Neuronal stem cell (in vitro differentiated cells): ENCODE data around the gene ZNF823.

Experiments used
- DNase-seq: peaks from one replicate; pipeline ENCODE4 v3.0.0-alpha.2; 2013; ENCODE audit warnings: low spot score
- H2AFZ ChIP-seq: one replicate; pipeline ENCODE4 v1.6.1; 2013; ENCODE audit warnings: mild to moderate bottlenecking, low read length, inconsistent platforms
- H2AK5ac ChIP-seq: 2 replicates; pipeline ENCODE4 v1.6.1; 2013; ENCODE audit warnings: low read depth, mild to moderate bottlenecking, inconsistent platforms, low read length, moderate library complexity, mixed read lengths
- H2BK120ac ChIP-seq: 2 replicates; pipeline ENCODE4 v1.6.1; 2013; ENCODE audit warnings: low read depth, mild to moderate bottlenecking, inconsistent platforms, low read length, moderate library complexity, mixed read lengths
- H2BK12ac ChIP-seq: one replicate; pipeline ENCODE4 v1.6.1; 2013; ENCODE audit warnings: low read length, inconsistent platforms
- H2BK15ac ChIP-seq: 2 replicates; pipeline ENCODE4 v1.6.1; 2013; ENCODE audit warnings: mild to moderate bottlenecking, low read length, inconsistent platforms, mixed read lengths
- H2BK5ac ChIP-seq: one replicate; pipeline ENCODE4 v1.6.1; 2013; ENCODE audit warnings: inconsistent platforms, mild to moderate bottlenecking, low read length, moderate library complexity
- H3K14ac ChIP-seq: one replicate; pipeline ENCODE4 v1.6.1; 2013; ENCODE audit warnings: low read length, inconsistent platforms
- H3K18ac ChIP-seq: 2 replicates; pipeline ENCODE4 v1.6.1; 2013; ENCODE audit warnings: low read length, inconsistent platforms
- H3K23ac ChIP-seq: 2 replicates; pipeline ENCODE4 v1.6.1; 2013; ENCODE audit warnings: low read depth, mild to moderate bottlenecking, mixed read lengths, low read length, inconsistent platforms; ENCODE audit not compliant: poor library complexity
- H3K27ac ChIP-seq: replicated peaks from 3 replicates; pipeline ENCODE4 v1.5.1; 2013; ENCODE audit warnings: low read length, inconsistent platforms
- H3K27me3 ChIP-seq, 3 experiments: 2 replicates each; pipeline ENCODE4 v1.6.1; 2013; ENCODE audit warnings: low read length in 3 of 3, mild to moderate bottlenecking in 2 of 3, inconsistent platforms in 1 of 3, low read depth in 1 of 3, mixed read lengths in 1 of 3, moderate library complexity in 1 of 3; ENCODE audit not compliant: control insufficient read depth in 3 of 3, insufficient read depth in 3 of 3
- H3K36me3 ChIP-seq, 2 donors: replicated peaks in 1 of 2; 2 replicates each; pipeline ENCODE4 v1.6.1; 2013; ENCODE audit warnings: low read length in 2 of 2; ENCODE audit not compliant: control insufficient read depth in 2 of 2, insufficient read depth in 2 of 2
- H3K4ac ChIP-seq: 2 replicates; pipeline ENCODE4 v1.6.1; 2013; ENCODE audit warnings: inconsistent platforms, mild to moderate bottlenecking, low read length, moderate library complexity
- H3K4me1 ChIP-seq, 2 donors: 1 replicate in 1 of 2; 2 replicates in 1 of 2; pipeline ENCODE4 v1.6.1; 2013; ENCODE audit warnings: low read length in 2 of 2, low read depth in 1 of 2; ENCODE audit not compliant: control insufficient read depth in 2 of 2, insufficient read depth in 1 of 2
- H3K4me2 ChIP-seq: one replicate; pipeline ENCODE4 v1.6.1; 2013; ENCODE audit warnings: mild to moderate bottlenecking, low read length, inconsistent platforms; ENCODE audit not compliant: insufficient read depth, poor library complexity, severe bottlenecking
- H3K4me3 ChIP-seq, 2 donors: 2 replicates each; pipeline ENCODE4 v1.5.1; 2013; ENCODE audit warnings: low read length in 2 of 2, mild to moderate bottlenecking in 2 of 2, inconsistent platforms in 1 of 2, moderate library complexity in 1 of 2
- H3K79me1 ChIP-seq: one replicate; pipeline ENCODE4 v1.6.1; 2013; ENCODE audit warnings: low read depth, mild to moderate bottlenecking, inconsistent platforms, low read length, moderate library complexity
- H3K9ac ChIP-seq: one replicate; pipeline ENCODE4 v1.6.1; 2013; ENCODE audit warnings: mild to moderate bottlenecking, low read depth, low read length, inconsistent platforms; ENCODE audit not compliant: poor library complexity
- H3K9me3 ChIP-seq, 2 donors: replicated peaks in 1 of 2; 2 replicates each; pipeline versions ENCODE3 to v1.6.1; 2013; ENCODE audit warnings: low read length in 2 of 2, mild to moderate bottlenecking in 2 of 2, inconsistent platforms in 1 of 2, low read depth in 1 of 2, mixed read lengths in 1 of 2, moderate library complexity in 1 of 2; ENCODE audit not compliant: control insufficient read depth in 2 of 2, insufficient read depth in 1 of 2
- H4K8ac ChIP-seq: one replicate; pipeline ENCODE4 v1.6.1; 2013; ENCODE audit warnings: low read depth, mild to moderate bottlenecking, inconsistent platforms, low read length, moderate library complexity
- H4K91ac ChIP-seq: one replicate; pipeline ENCODE4 v1.6.1; 2013; ENCODE audit warnings: low read length, low read depth, mild to moderate bottlenecking, inconsistent platforms; ENCODE audit not compliant: poor library complexity
- WGBS, 2 donors: extraction: QIAGEN DNeasy Blood & Tissue Kit; methylation state at CpG; one replicate each; pipeline ENCODE4 v1.1.7; 2013; ENCODE audit warnings: missing lambda C conversion rate in 2 of 2, mixed read lengths in 1 of 2; ENCODE audit not compliant: insufficient read length in 2 of 2, insufficient replicate concordance in 1 of 2; ENCODE audit errors: extremely low coverage in 2 of 2; 5-methylcytosine and 5-hydroxymethylcytosine counted together

The ZNF823 gene

DNA sequence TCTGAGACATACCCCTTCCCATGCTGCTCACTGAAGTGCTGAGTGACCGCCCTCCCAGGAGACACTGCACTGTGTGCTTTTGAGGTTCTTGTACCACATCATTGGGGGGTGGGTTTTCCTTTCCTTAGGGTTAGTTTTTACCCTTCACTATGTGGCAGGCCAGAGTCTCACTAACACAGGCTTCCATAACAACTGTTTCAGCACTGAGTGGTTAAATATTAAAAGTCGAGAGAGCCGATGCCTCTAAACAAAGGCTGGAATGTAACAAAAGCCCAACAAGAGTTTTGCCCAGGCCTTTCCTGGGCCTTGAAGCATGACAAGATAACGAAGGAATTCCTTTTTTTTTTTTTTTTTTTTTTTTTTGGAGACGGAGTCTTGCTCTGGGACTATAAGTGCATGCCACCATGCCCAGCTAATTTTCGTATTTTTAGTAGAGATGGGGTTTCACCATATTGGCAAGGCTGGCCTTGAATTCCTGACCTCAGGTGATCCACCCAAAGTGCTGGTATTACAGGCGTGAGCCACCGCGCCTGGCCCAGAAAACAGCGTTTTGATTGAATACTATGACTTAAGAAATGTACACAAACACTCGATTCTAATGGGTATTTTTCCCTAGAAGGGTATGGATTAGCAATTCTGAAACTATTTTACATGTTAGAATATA, 46.5 kb downstream of the ZNF823 start:
- no peak overlapping the region for H3K4me3 ChIP-seq
- H3K4me2 ChIP-seq, result no peak overlapping the region
- no peak overlapping the region for H3K4ac ChIP-seq
- H3K27ac ChIP-seq, result no peak overlapping the region
- peaks cover 0 to 19% of the 10 kb centered on the region in 2 donors for H3K36me3 ChIP-seq
- no peak overlapping the region for H4K91ac ChIP-seq
- no peak overlapping the region for H3K23ac ChIP-seq
- H3K79me1 ChIP-seq, result no peaks in the 10 kb centered on the region
- no peak overlapping the region for H4K8ac ChIP-seq
- no peak overlapping the region for H2BK5ac ChIP-seq
- no peak overlapping the region for H2BK12ac ChIP-seq
- no peaks in the 10 kb centered on the region for H3K27me3 ChIP-seq
- no peak overlapping the region for H3K14ac ChIP-seq
- no CpG with 5 or more reads among the region's 11 CpGs for WGBS, 2 donors
- H2AK5ac ChIP-seq, result no peak overlapping the region
- H3K4me1 ChIP-seq, result peaks cover 2 to 6% of the 10 kb centered on the region in 2 donors
- H2AFZ ChIP-seq, result no peak overlapping the region
- H3K9ac ChIP-seq, result no peak overlapping the region
- H3K9me3 ChIP-seq, result peaks cover 6 to 45% of the 10 kb centered on the region in 2 donors
- H3K18ac ChIP-seq, result no peak overlapping the region
- no peak for DNase-seq
- H2BK120ac ChIP-seq, result no peak overlapping the region
- no peak overlapping the region for H2BK15ac ChIP-seq

DNA sequence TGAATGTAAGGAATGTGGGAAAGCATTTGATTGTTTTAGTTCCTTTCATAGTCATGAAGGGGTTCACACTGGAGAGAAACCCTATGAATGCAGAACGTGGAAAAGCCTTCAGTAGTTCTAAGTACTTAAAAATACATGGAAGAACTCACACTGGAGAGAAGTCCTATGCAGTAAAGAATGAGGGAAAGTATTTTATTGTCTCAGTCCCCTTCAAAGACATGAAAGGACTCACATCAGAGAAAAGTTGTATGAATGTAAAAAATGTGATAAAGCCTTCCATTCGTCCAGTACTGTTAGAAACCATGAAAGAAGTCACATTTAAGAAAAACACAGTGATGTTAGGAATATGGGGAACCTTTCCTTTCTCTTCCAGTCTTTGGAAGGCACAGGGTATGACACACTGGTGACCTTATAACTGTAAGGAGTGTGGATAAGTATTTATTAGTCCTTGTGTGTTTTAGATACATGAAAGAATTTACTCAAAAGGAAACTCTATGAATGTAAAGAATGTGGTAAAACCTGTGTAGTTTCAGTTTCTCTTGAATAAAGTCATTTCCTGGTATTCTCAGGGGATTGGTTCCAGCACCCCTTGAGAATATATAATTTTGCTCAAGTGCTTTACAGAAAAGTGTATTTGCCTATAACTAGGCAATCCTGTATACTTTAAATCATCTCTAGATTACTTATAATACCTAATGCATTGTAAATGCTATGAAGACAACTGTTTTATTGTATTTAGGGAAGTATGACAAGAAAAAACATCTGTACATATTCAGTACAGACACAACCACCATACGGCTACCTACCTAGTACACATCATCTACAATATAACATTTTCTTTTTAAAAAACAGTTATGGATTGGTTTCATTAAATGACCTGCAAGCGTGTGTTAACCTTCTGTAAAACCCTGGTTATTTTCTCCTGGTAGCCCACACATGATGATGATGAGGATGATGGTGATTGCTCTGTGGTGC, 52.8 kb downstream of the ZNF823 start:
- Histone ChIP-seq H3K79me1 (no peaks in the 10 kb centered on the region), H3K9ac (no peak overlapping the region), H3K18ac (no peak overlapping the region), H2BK5ac (no peak overlapping the region), H2BK12ac (no peak overlapping the region), H3K23ac (no peak overlapping the region), H4K8ac (no peak overlapping the region), H4K91ac (no peak overlapping the region), H3K9me3 (peaks cover 30 to 87% of the 10 kb centered on the region in 2 donors), H3K4me2 (no peak overlapping the region), H2AK5ac (no peak overlapping the region), H3K4ac (no peak overlapping the region), H3K4me3 (no peak overlapping the region), H2AFZ (no peak overlapping the region), H3K27me3 (no peaks in the 10 kb centered on the region), H3K27ac (no peak overlapping the region), H2BK120ac (no peak overlapping the region), H2BK15ac (no peak overlapping the region), H3K14ac (no peak overlapping the region), H3K36me3 (peaks cover 12 to 77% of the 10 kb centered on the region in 2 donors), H3K4me1 (no peaks in the 10 kb centered on the region)
- DNase-seq, result no peak
- no CpG with 5 or more reads among the region's 4 CpGs for WGBS, 2 donors

DNA sequence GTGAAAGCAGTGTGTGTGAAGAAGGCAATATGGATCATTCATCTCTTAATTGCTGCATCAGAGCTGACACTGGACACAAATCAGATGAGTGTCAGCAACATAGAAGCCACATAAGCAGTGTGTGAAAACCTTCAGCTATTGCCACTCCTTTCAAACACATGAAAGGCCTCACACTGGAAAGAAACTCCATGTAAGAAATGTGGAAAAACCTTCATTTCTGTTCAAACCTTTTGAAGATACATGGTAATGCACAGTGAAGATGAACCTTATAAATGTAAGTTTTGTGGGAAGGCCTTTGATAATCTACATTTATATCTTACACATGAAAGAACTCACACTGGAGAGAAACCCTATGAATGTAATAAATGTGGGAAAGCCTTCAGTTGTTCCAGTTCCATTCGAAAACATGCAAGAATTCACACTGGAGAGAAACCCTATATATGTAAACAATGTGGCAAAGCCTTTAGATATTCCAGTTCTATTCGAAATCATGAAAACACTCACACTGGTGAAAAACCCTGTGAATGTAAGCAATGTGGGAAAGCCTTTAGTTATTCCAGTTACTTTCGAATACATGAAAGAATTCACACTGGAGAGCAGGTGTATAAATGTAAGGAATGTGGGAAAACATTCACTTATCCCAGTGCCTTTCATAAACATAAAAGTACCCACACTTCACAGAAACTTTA, 53.6 kb downstream of the ZNF823 start:
- WGBS, 2 donors, result no CpG with 5 or more reads among the region's 3 CpGs
- no peaks in the 10 kb centered on the region for H3K4me1 ChIP-seq
- H2BK5ac ChIP-seq, result no peak overlapping the region
- peak overlapping the region; percentile 9 for H4K8ac ChIP-seq
- H3K9ac ChIP-seq, result no peak overlapping the region
- H3K9me3 ChIP-seq, result peaks cover 32 to 92% of the 10 kb centered on the region in 2 donors
- H2BK15ac ChIP-seq, result no peak overlapping the region
- H2AK5ac ChIP-seq, result no peak overlapping the region
- no peak overlapping the region for H3K27ac ChIP-seq
- H2BK120ac ChIP-seq, result no peak overlapping the region
- H3K18ac ChIP-seq, result no peak overlapping the region
- no peak for DNase-seq
- H3K27me3 ChIP-seq, result no peaks in the 10 kb centered on the region
- H3K36me3 ChIP-seq, result peaks cover 14 to 86% of the 10 kb centered on the region in 2 donors
- no peak overlapping the region for H3K23ac ChIP-seq
- H2BK12ac ChIP-seq, result no peak overlapping the region
- no peak overlapping the region for H3K14ac ChIP-seq
- H2AFZ ChIP-seq, result no peak overlapping the region
- no peaks in the 10 kb centered on the region for H3K79me1 ChIP-seq
- no peak overlapping the region for H3K4me2 ChIP-seq
- no peak overlapping the region for H3K4ac ChIP-seq
- no peak overlapping the region for H4K91ac ChIP-seq
- H3K4me3 ChIP-seq, result no peak overlapping the region
